HCT116 (cell line): ENCODE data around the gene OR7A5. TPM values are rescaled to one million over a fixed set of nuclear protein-coding genes. Genes with fewer than 3 reads are reported as not detected.

Experiments used
- ATAC-seq: fragments of 200-7000 bp; cut with Tn5 transposase; 2 replicates; pipeline ENCODE4 v1.9.1; 2020; ENCODE audit warnings: mild to moderate bottlenecking, moderate library complexity
- BruUV-seq: library from RNA; stranded (reverse); fragments of 400-500 nt; replicated peaks from 2 replicates; lab custom pipeline; 2021; lab: Mats Ljungman, UMichigan
- CTCF ChIA-PET: fragments of 300-600 bp; sonication (Branson Sonifier 250); formaldehyde crosslinking; loops from one replicate; lab custom pipeline; 2021; ENCODE audit warnings: antibody characterized with exemption; lab: Charles Lee
- POLR2A ChIA-PET: fragments of 300-600, 350-600 bp; sonication (Branson Sonifier 250); formaldehyde crosslinking; loops from one replicate; lab custom pipeline; 2021; ENCODE audit warnings: antibody characterized with exemption; lab: Charles Lee
- RAD21 ChIA-PET, 2 experiments: fragments of 300-600 bp; sonication (Branson Sonifier 250); formaldehyde crosslinking; loops; one replicate each; lab custom pipeline; 2023; ENCODE audit warnings: low total read pairs in 2 of 2; ENCODE audit not compliant: uncharacterized antibody in 2 of 2, unreplicated experiment in 2 of 2, low non-redundant PET in 1 of 2; lab: Charles Lee
- DNase-seq: peaks from one replicate; pipeline ENCODE4 v3.0.0-alpha.2; 2010; ENCODE audit warnings: low read depth, low spot score
- H2AFZ ChIP-seq: fragments of 200-600 bp; shearing (Covaris generic), sonication (generic); 2 replicates; pipeline ENCODE4 v1.6.1; 2017; ENCODE audit warnings: low read depth, mixed run types, mixed read lengths, antibody characterized with exemption, low read length; ENCODE audit not compliant: poor library complexity, severe bottlenecking
- H3K27ac ChIP-seq: 2 replicates; pipeline ENCODE4 v1.5.1; 2012; ENCODE audit warnings: low read depth, low read length
- H3K27me3 ChIP-seq: fragments of 200-600 bp; sonication (generic); 2 replicates; pipeline ENCODE4 v1.6.1; 2016; ENCODE audit warnings: mixed run types, low read length, mixed read lengths; ENCODE audit not compliant: insufficient read depth
- H3K36me3 ChIP-seq, 2 experiments: fragments of 200-500 bp in 1 of 2; fragments of 200-600 bp in 1 of 2; sonication (Bioruptor generic) in 1 of 2; sonication (generic) in 1 of 2; 2 replicates each; pipeline versions ENCODE4 v1.5.1 to v1.6.1; 2014 to 2016; ENCODE audit warnings: low read length in 2 of 2, inconsistent platforms in 1 of 2, mixed read lengths in 1 of 2, mixed run types in 1 of 2; ENCODE audit not compliant: insufficient read depth in 2 of 2, control insufficient read depth in 1 of 2
- H3K4me1 ChIP-seq, 2 experiments: fragments of 200-600 bp in 1 of 2; sonication (generic) in 1 of 2; 2 replicates each; pipeline versions ENCODE4 v1.5.1 to v1.6.1; 2012 to 2017; ENCODE audit warnings: low read length in 2 of 2, inconsistent platforms in 1 of 2, mild to moderate bottlenecking in 1 of 2, mixed read lengths in 1 of 2, mixed run types in 1 of 2, moderate library complexity in 1 of 2; ENCODE audit not compliant: insufficient read depth in 2 of 2, control insufficient read depth in 1 of 2
- H3K4me2 ChIP-seq: fragments of 200-600 bp; sonication (generic); 2 replicates; pipeline ENCODE4 v1.6.1; 2017; ENCODE audit warnings: mixed run types, low read length, mixed read lengths
- H3K4me3 ChIP-seq, 2 experiments: fragments of 200-600 bp in 1 of 2; sonication (generic) in 1 of 2; replicated peaks in 1 of 2; 2 replicates each; pipeline ENCODE4 v1.5.1; 2011 to 2016; ENCODE audit warnings: low read length in 2 of 2, control low read depth in 1 of 2, low read depth in 1 of 2, mild to moderate bottlenecking in 1 of 2, mixed read lengths in 1 of 2, mixed run types in 1 of 2
- H3K79me2 ChIP-seq: fragments of 200-600 bp; sonication (generic); 2 replicates; pipeline ENCODE4 v1.6.1; 2017; ENCODE audit warnings: mild to moderate bottlenecking, mixed run types, low read length, moderate library complexity, mixed read lengths; ENCODE audit not compliant: insufficient read depth
- H3K9ac ChIP-seq: fragments of 200-600 bp; sonication (generic); 2 replicates; pipeline ENCODE4 v1.6.1; 2016; ENCODE audit warnings: low read length, mixed read lengths
- H3K9me2 ChIP-seq: fragments of 200-600 bp; sonication (generic), shearing (Covaris generic); 2 replicates; pipeline ENCODE4 v1.6.1; 2017; ENCODE audit warnings: mixed run types, mild to moderate bottlenecking, moderate library complexity; ENCODE audit not compliant: insufficient read depth
- H3K9me3 ChIP-seq, 2 experiments: fragments of 200-500 bp in 1 of 2; fragments of 200-600 bp in 1 of 2; sonication (Bioruptor generic) in 1 of 2; sonication (generic) in 1 of 2; 2 replicates each; pipeline ENCODE4 v1.6.1; 2014 to 2017; ENCODE audit warnings: low read length in 2 of 2, mixed read lengths in 2 of 2, inconsistent platforms in 1 of 2, low read depth in 1 of 2, mild to moderate bottlenecking in 1 of 2, mixed run types in 1 of 2, moderate library complexity in 1 of 2; ENCODE audit not compliant: control insufficient read depth in 1 of 2, insufficient read depth in 1 of 2
- H4K20me1 ChIP-seq: fragments of 200-600 bp; sonication (generic), shearing (Covaris generic); 2 replicates; pipeline ENCODE4 v1.6.1; 2017; ENCODE audit warnings: mixed run types, mild to moderate bottlenecking, moderate library complexity; ENCODE audit not compliant: insufficient read depth
- ATF3 ChIP-seq: IDR thresholded peaks from 2 replicates; pipeline ENCODE4 v1.6.1; 2012
- CBX3 ChIP-seq: IDR thresholded peaks from 2 replicates; pipeline ENCODE4 v1.6.1; 2012; ENCODE audit warnings: low read depth
- CEBPB ChIP-seq: IDR thresholded peaks from 2 replicates; pipeline ENCODE4 v1.6.1; 2012; ENCODE audit warnings: low read depth
- CTCF ChIP-seq, 3 experiments: fragments of 200-600 bp in 1 of 3; sonication (generic) in 1 of 3; IDR thresholded peaks in 2 of 3; conservative IDR thresholded peaks in 1 of 3; 2 replicates each; pipeline ENCODE4 v1.5.1; 2012 to 2017; ENCODE audit warnings: low read depth in 2 of 3, low read length in 2 of 3, antibody characterized with exemption in 1 of 3, borderline replicate concordance in 1 of 3, control low read depth in 1 of 3, mild to moderate bottlenecking in 1 of 3, mixed read lengths in 1 of 3, mixed run types in 1 of 3, moderate library complexity in 1 of 3; ENCODE audit not compliant: insufficient read depth in 1 of 3
- ELF1 ChIP-seq: IDR thresholded peaks from 2 replicates; pipeline ENCODE4 v1.6.1; 2012; ENCODE audit warnings: low read depth, borderline replicate concordance
- EZH2phosphoT487 ChIP-seq: fragments of 200-600 bp; IDR thresholded peaks from 2 replicates; pipeline ENCODE4 v1.6.1; 2018; ENCODE audit warnings: antibody characterized with exemption, borderline replicate concordance
- MAX ChIP-seq: IDR thresholded peaks from 2 replicates; pipeline ENCODE4 v1.6.1; 2012
- RAD21 ChIP-seq: IDR thresholded peaks from 2 replicates; pipeline ENCODE4 v1.6.1; 2012; ENCODE audit warnings: low read depth, mild to moderate bottlenecking
- SIN3A ChIP-seq: IDR thresholded peaks from 2 replicates; pipeline ENCODE4 v1.6.1; 2012; ENCODE audit warnings: low read depth
- SRF ChIP-seq: IDR thresholded peaks from 2 replicates; pipeline ENCODE4 v1.6.1; 2012; ENCODE audit warnings: low read depth
- TCF7L2 ChIP-seq: IDR thresholded peaks from 2 replicates; pipeline ENCODE4 v1.7.0; 2011; ENCODE audit warnings: borderline replicate concordance, inconsistent platforms; ENCODE audit not compliant: insufficient read depth, insufficient read length; ENCODE audit errors: extremely low read depth
- YY1 ChIP-seq: IDR thresholded peaks from 2 replicates; pipeline ENCODE4 v1.6.1; 2011; ENCODE audit warnings: low read length, low read depth, moderate library complexity, mild to moderate bottlenecking; ENCODE audit not compliant: insufficient replicate concordance; ENCODE audit errors: extremely low read depth
- ZBTB33 ChIP-seq: IDR thresholded peaks from 2 replicates; pipeline ENCODE4 v1.6.1; 2011; ENCODE audit warnings: mild to moderate bottlenecking, low read length, moderate library complexity; ENCODE audit not compliant: insufficient replicate concordance; ENCODE audit errors: extremely low read depth
- ZFX ChIP-seq: fragments of 450-650 bp; IDR thresholded peaks from 2 replicates; pipeline ENCODE4 v1.6.1; 2017
- ZNF274 ChIP-seq: fragments of 200-500 bp; sonication (Bioruptor generic); IDR thresholded peaks from 2 replicates; pipeline ENCODE4 v1.6.1; 2014; ENCODE audit warnings: mild to moderate bottlenecking, low read depth, low read length, inconsistent platforms
- intact Hi-C: fragments of 100-400 bp; cut with micrococcal nuclease; formaldehyde crosslinking; loops from 2 replicates; pipeline ENCODE4 v1.10.0; 2022
- total RNA-seq: library from RNA; stranded (reverse); gene quantifications from one replicate; pipeline ENCODE4 v1.2.1, GENCODE V29; 2021; ENCODE audit not compliant: unreplicated experiment

The OR7A5 gene
- total RNA-seq, 1 experiment from 2014 or later: not detected

GRCh38 chr19:14871619-14872230, 36.7 kb upstream of the OR7A5 start:
- Histone ChIP-seq H3K79me2 (no peaks in the 10 kb centered on the region), H3K4me2 (no peak overlapping the region), H3K9ac (no peak overlapping the region), H3K36me3 (no peaks in the 10 kb centered on the region), H3K27me3 (peaks cover 45% of the 10 kb centered on the region), H3K9me3 (no peaks in the 10 kb centered on the region), H4K20me1 (no peaks in the 10 kb centered on the region), H3K4me3 (no peak overlapping the region), H3K27ac (no peak overlapping the region), H2AFZ (no peak overlapping the region), H3K9me2 (no peaks in the 10 kb centered on the region), H3K4me1 (no peaks in the 10 kb centered on the region)
- TF ChIP-seq CTCF (IDR thresholded peaks at IDR 0.05 in 2 of 3, conservative IDR thresholded peaks at IDR 0.05 in 1 of 3; ENCODE audit: borderline replicate concordance in 1 of 3, insufficient read depth in 1 of 3, low read depth in 2 of 3, low read length in 2 of 3) (peak; percentile 46 to 80 (median 59); a peak in 5 of 6 replicates), RAD21 (peak; percentile 73), SIN3A (no peak)
- CTCF ChIA-PET: no interaction called here
- intact Hi-C loops: loop anchor here (2.0 to 5.0 kb wide), 4 partner anchors 221 to 685 kb away; no protein-coding TSS in a partner anchor
- BruUV-seq: no TSS peak
- POLR2A ChIA-PET: no interaction called here
- peak; percentile 62 for ATAC-seq
- RAD21 ChIA-PET: no interaction called here
- peak; percentile 22 for DNase-seq

DNA sequence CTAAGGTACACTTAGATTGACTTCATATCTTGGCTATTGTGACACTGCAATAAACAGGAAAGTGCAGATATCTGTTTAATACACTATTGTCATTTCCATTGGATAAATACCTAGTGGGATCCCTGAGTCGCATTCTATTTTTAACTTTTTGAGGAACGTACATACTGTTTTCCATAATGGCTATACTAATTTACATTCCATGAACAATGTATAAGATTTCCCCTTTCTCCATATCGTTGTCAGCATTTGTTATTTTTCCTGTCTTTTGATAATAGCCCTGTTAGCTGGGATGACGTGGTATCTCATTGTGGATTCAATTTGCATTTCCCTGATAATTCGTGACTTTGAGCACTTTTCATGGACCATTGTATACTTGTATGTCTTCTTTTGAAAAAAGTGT, 33.5 kb upstream of the OR7A5 start:
- Histone ChIP-seq H3K9me3 (no peaks in the 10 kb centered on the region), H3K9ac (no peak overlapping the region), H4K20me1 (no peaks in the 10 kb centered on the region), H2AFZ (no peak overlapping the region), H3K4me2 (no peak overlapping the region), H3K27ac (no peak overlapping the region), H3K9me2 (no peaks in the 10 kb centered on the region), H3K79me2 (no peaks in the 10 kb centered on the region), H3K36me3 (no peaks in the 10 kb centered on the region), H3K27me3 (peaks cover 51% of the 10 kb centered on the region), H3K4me3 (no peak overlapping the region), H3K4me1 (no peaks in the 10 kb centered on the region)
- ChIA-PET POLR2A (no interaction called here), RAD21 (no interaction called here), CTCF (no interaction called here)
- intact Hi-C loops: no loop called here
- no TSS peak for BruUV-seq
- DNase-seq (no peak), ATAC-seq (no peak)
- no peak for TF ChIP-seq SIN3A
- no peak for TF ChIP-seq ZNF274
- no peak for TF ChIP-seq RAD21
- no peak for TF ChIP-seq ELF1
- TF ChIP-seq SRF: no peak
- no peak for TF ChIP-seq ZFX
- TF ChIP-seq MAX: no peak
- no peak for TF ChIP-seq ATF3
- no peak for TF ChIP-seq CEBPB
- TF ChIP-seq TCF7L2: no peak
- TF ChIP-seq YY1: no peak
- no peak for TF ChIP-seq ZBTB33
- TF ChIP-seq CBX3: no peak
- no peak for TF ChIP-seq EZH2phosphoT487
